Vagina (tissue), 2 donors: ENCODE results near the gene PCDHGB4.

Experiments used
- CTCF ChIP-seq, 3 experiments: fragments of 450-650 bp in 2 of 3; fragments of 200-600 bp in 1 of 3; sonication (generic) in 1 of 3; IDR thresholded peaks; one replicate each; pipeline ENCODE4 v1.5.1; 2017 to 2019; ENCODE audit warnings: antibody characterized with exemption in 3 of 3, mild to moderate bottlenecking in 2 of 3, moderate library complexity in 2 of 3
- POLR2A ChIP-seq, 2 donors: fragments of 450-650 bp; IDR thresholded peaks; one replicate each; pipeline ENCODE4 v1.6.1; 2017; ENCODE audit warnings: antibody characterized with exemption in 2 of 2, mild to moderate bottlenecking in 2 of 2, moderate library complexity in 2 of 2
- POLR2AphosphoS5 ChIP-seq, 2 donors: sonication (generic); formaldehyde crosslinking; IDR thresholded peaks; one replicate each; pipeline ENCODE4 v1.9.0; 2017; ENCODE audit warnings: antibody characterized with exemption in 2 of 2, mild to moderate bottlenecking in 2 of 2, low read depth in 1 of 2; ENCODE audit not compliant: insufficient read depth in 1 of 2

GRCh38 chr5:141342773-141343172 lies 44.7 kb upstream of the PCDHGB4 start:
- no peak for TF ChIP-seq CTCF (IDR thresholded peaks at IDR 0.05)
- no peak for TF ChIP-seq POLR2A (IDR thresholded peaks at IDR 0.05)
- no peak for TF ChIP-seq POLR2AphosphoS5 (IDR thresholded peaks at IDR 0.05; ENCODE audit: insufficient read depth in 1 of 2, low read depth in 1 of 2)
